NT2/D1 (cell line): ENCODE data around the gene EDRF1.
"Not testable (repeated sequence)": the region's sequence is repeated elsewhere in the genome, so short reads cannot be mapped to it uniquely, and the experiment has no call there.

Experiments
- DNase-seq: peaks from one replicate; pipeline ENCODE4 v3.0.0-alpha.2; 2011; ENCODE audit warnings: low read depth, low spot score
- H3K27me3 ChIP-seq: 2 replicates; pipeline ENCODE4 v1.6.0; 2011; ENCODE audit warnings: mild to moderate bottlenecking; ENCODE audit not compliant: insufficient read length, insufficient read depth
- H3K36me3 ChIP-seq: 2 replicates; pipeline ENCODE4 v1.6.1; 2011; ENCODE audit warnings: mild to moderate bottlenecking, low read length, mixed read lengths; ENCODE audit not compliant: insufficient read depth, insufficient read length
- H3K4me1 ChIP-seq: 2 replicates; pipeline ENCODE4 v1.5.1; 2011; ENCODE audit not compliant: insufficient read depth, insufficient read length
- H3K4me3 ChIP-seq: 2 replicates; pipeline ENCODE4 v1.5.1; 2011; ENCODE audit warnings: low read depth; ENCODE audit not compliant: insufficient read length
- H3K9ac ChIP-seq: 2 replicates; pipeline ENCODE4 v1.6.0; 2011; ENCODE audit warnings: low read depth; ENCODE audit not compliant: insufficient read length
- H3K9me3 ChIP-seq: 2 replicates; pipeline ENCODE4 v1.5.1; 2011; ENCODE audit warnings: mild to moderate bottlenecking, low read length; ENCODE audit not compliant: insufficient read depth
- SUZ12 ChIP-seq: IDR thresholded peaks from 2 replicates; pipeline ENCODE4 v1.6.1; 2011; ENCODE audit not compliant: insufficient read length, insufficient read depth; ENCODE audit errors: extremely low read depth
- YY1 ChIP-seq: IDR thresholded peaks from 2 replicates; pipeline ENCODE4 v1.6.1; 2011; ENCODE audit not compliant: insufficient read length, insufficient read depth
- ZNF274 ChIP-seq: IDR thresholded peaks from 2 replicates; pipeline ENCODE4 v1.6.1; 2011; ENCODE audit warnings: mild to moderate bottlenecking, low read depth, low read length

Gene EDRF1

DNA sequence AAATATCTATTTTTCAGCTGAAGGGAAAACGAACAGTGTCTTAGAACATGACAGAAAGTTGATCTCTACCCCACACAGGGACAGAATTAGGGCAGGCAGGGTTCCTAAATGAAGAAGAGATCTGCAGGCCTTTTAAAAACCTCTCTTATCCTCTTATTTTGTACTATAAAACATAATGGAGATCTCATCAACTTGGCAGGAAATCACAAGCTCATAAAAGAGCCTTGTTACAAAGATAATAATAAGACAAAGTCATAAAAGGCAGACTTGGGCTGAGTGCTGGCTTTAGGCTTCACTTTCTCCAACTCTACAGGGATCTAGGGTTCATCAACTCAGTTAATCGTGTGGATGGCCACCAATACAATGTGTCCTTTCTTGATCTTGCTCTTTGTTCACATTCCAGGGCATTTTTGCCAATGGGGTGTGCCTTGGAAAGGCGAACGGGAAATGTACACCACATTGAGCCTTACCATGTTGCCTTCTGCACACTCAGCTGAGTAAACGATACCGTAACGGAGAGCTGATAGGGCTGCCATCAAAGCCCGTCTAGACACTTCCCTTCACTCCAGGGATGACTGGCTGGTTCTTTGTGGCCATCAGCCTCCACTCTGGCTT lies 29.4 kb upstream of the EDRF1 start:
- H3K27me3 ChIP-seq = no peaks in the 10 kb centered on the region
- no peak overlapping the region for H3K4me3 ChIP-seq
- DNase-seq = no peak
- H3K9me3 ChIP-seq = no peaks in the 10 kb centered on the region
- H3K4me1 ChIP-seq = no peaks in the 10 kb centered on the region
- no peaks in the 10 kb centered on the region for H3K36me3 ChIP-seq
- TF ChIP-seq SUZ12 (no peak), ZNF274 (no peak), YY1 (no peak)
- no peak overlapping the region for H3K9ac ChIP-seq

DNA sequence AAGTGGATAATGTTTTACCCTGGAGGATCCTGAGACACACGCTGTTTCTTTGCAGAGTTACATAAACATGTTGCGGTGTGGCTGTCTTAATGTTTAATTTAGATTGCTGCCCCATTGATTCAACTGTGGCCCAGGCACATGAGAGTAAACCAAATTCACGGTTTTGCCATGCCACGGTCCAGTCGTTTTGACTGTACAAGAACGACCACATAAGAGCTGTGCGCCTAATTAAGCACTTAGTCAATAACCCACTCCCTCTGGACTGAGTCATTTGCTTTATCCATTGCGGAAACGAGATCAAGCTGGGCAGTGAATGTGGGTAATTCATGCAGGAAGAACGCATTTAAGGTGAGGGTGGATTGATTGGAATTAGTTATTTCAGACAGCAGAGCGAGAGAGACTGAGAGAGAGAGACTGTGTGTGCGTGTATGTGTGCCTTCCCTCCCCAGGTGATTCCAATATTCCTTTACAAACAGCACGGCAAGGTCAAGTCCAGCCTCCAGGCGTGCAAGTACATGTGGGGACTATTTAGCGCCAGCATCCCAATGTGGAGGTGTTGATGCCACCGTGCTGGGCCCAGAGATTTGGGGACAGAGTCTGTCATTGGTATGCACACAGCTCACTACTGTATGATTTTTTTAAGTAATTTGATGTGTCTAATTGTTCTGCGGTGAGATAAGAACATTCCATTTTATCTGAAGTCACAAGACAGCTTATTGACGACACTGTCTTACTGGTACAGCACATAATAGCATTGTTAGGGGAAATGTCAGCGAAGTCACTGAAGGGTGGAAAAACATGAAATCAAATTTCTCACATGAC lies 28.1 kb upstream of the EDRF1 start:
- Histone ChIP-seq H3K4me3 (no peak overlapping the region), H3K9me3 (no peaks in the 10 kb centered on the region)
- DNase-seq = no peak

GRCh38 chr10:125692196-125692595 lies 27.3 kb upstream of the EDRF1 start:
- Histone ChIP-seq H3K9ac (no peak overlapping the region), H3K27me3 (no peaks in the 10 kb centered on the region), H3K4me1 (no peaks in the 10 kb centered on the region), H3K36me3 (no peaks in the 10 kb centered on the region), H3K9me3 (no peaks in the 10 kb centered on the region), H3K4me3 (no peak overlapping the region)
- TF ChIP-seq ZNF274 = no peak
- TF ChIP-seq YY1 = no peak
- TF ChIP-seq SUZ12 = no peak
- DNase-seq = no peak

More for the DNA sequence above, 28.1 kb upstream of the EDRF1 start:
- H3K27me3 ChIP-seq = no peaks in the 10 kb centered on the region
- H3K36me3 ChIP-seq = no peaks in the 10 kb centered on the region
- no peak overlapping the region for H3K9ac ChIP-seq
- TF ChIP-seq SUZ12 (no peak), ZNF274 (no peak), YY1 (no peak)
- no peaks in the 10 kb centered on the region for H3K4me1 ChIP-seq

DNA sequence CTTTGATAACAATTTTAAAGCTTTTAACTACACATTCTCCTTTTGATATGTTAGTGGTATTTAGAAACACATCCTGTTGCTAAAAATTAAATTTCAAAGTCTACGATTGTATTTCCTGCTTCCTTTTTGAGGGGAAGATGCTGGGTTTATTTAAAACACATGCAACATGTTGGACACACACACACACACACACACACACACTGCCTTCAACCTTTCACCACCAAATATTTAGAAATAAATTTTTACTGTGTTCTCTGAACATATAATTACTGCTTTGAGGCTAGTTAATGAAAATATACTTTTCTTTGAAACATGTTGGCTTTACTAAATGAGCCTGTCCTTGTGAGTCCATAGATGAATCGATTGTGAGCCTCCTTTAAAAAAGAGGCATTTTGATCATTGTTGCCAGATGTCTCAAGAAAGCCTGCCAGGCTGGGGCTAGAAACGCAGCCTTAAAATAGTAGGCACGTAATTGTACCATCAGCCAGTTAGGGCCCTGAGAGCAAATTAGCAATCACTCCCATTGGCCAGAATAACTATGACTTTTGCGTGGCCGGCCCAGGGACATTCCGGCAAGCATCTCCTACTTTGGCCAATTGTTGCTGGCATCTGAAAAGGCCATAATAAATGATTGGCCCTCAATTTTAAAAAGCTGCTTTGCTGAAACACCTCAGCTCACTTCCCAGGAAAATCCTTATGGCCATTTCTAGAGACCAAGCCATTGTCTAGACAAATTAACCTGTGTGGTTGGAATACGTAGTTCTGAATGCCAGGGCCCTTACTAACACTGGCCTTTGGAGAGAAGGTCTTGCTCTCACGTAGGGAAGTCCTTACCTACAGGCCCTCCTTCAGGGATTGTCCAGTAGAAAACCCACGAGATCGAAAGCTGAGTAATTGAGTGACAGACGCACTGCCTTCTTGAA lies 26.6 kb upstream of the EDRF1 start:
- Histone ChIP-seq H3K4me1 (no peaks in the 10 kb centered on the region), H3K9ac (no peak overlapping the region), H3K27me3 (no peaks in the 10 kb centered on the region), H3K4me3 (no peak overlapping the region), H3K36me3 (no peaks in the 10 kb centered on the region), H3K9me3 (no peaks in the 10 kb centered on the region)
- DNase-seq = no peak
- TF ChIP-seq SUZ12 = no peak

GRCh38 chr10:125693524-125693847 lies 26.0 kb upstream of the EDRF1 start:
- no peaks in the 10 kb centered on the region for H3K9me3 ChIP-seq
- no peak overlapping the region for H3K4me3 ChIP-seq
- no peak overlapping the region for H3K9ac ChIP-seq
- no peaks in the 10 kb centered on the region for H3K27me3 ChIP-seq
- no peaks in the 10 kb centered on the region for H3K4me1 ChIP-seq
- TF ChIP-seq ZNF274 = no peak
- TF ChIP-seq SUZ12 = no peak
- TF ChIP-seq YY1 = no peak
- DNase-seq = no peak
- no peaks in the 10 kb centered on the region for H3K36me3 ChIP-seq

DNA sequence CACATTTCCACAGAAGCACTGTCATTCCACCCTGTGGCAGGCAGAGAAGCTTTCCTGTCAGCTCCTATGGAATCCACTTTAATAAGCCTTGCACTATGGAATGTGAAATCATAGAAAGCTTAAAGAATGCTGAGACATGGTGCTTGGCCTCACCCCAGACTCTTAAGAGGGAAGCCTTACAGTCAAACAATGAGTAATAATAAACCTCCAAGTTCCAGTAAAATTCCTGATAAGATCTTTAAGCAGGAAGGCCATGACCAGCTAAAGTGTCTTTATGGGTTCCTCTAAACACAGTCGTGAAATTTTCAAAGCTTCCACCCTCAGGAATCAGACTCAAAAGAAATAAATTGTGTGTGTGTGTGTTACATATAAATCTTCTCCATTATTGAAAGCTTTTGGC lies 24.6 kb upstream of the EDRF1 start:
- no peaks in the 10 kb centered on the region for H3K36me3 ChIP-seq
- no peak for TF ChIP-seq SUZ12
- TF ChIP-seq ZNF274 = no peak
- no peak for TF ChIP-seq YY1
- no peak overlapping the region for H3K9ac ChIP-seq
- H3K4me3 ChIP-seq = no peak overlapping the region
- H3K27me3 ChIP-seq = no peaks in the 10 kb centered on the region
- DNase-seq = no peak
- no peaks in the 10 kb centered on the region for H3K4me1 ChIP-seq
- no peaks in the 10 kb centered on the region for H3K9me3 ChIP-seq

DNA sequence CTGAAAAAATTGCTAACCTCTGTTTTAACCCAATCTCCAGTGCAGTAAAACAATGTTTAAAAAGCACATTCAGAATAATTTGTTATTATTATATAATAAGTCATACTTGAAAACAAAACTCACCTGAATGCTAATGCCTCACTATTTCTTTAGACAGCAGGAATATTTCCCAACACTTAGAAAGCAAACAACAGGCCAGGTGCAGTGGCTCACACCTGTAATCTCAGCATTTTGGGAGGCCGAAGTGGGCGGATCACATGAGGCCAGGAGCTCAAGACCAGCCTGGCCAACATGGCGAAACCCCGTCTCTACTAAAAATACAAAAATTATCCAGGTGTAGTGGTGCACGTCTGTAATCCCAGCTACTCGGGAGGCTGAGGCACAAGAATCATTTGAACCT lies 22.6 kb upstream of the EDRF1 start:
- not testable (repeated sequence) for H3K9me3 ChIP-seq, H3K36me3 ChIP-seq, H3K27me3 ChIP-seq, H3K9ac ChIP-seq, H3K4me1 ChIP-seq, H3K4me3 ChIP-seq, DNase-seq
